ENCODE results near the gene PEMT. TPM values are rescaled to one million over a fixed set of nuclear protein-coding genes. Genes with fewer than 3 reads are reported as not detected.

Gene PEMT
- total and polyA plus RNA-seq, 9 donors: 6.6 to 62.8 (median 32.5) TPM

DNA sequence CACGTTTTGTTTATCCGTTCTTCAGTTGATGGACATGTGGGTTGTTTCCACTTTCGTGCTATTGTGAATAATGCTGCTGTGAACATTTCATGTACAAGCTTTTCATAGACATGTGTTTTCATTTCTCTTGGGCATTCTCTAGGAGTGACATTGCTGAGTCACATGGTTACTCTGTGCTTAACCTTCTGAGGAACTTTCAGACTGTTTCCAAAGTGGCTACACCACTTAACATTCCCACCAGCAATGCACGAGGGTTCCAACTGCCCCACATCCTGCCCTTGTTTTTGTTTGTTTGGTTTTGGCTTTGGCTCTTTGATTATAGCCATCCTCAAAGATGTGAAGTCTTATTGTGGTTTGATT is 14.2 kb upstream of the PEMT start:
- Histone ChIP-seq H3K4me1 (ENCODE audit: insufficient read depth) (no peaks in the 10 kb centered on the region), H3K27me3 (no peaks in the 10 kb centered on the region), H3K4me3 (no peak overlapping the region), H3K27ac (no peak overlapping the region), H3K36me3 (no peaks in the 10 kb centered on the region), H3K9me3 (no peaks in the 10 kb centered on the region)
- intact Hi-C loops (cut with DNase I): no loop called here
- TF ChIP-seq POLR2A (IDR thresholded peaks at IDR 0.05): no peak
- TF ChIP-seq EP300 (IDR thresholded peaks at IDR 0.05): no peak
- no peak for DNase-seq
- WGBS, 3 donors: 63 to 72% (median 71%) methylated on average over 4 of the region's 4 CpGs

DNA sequence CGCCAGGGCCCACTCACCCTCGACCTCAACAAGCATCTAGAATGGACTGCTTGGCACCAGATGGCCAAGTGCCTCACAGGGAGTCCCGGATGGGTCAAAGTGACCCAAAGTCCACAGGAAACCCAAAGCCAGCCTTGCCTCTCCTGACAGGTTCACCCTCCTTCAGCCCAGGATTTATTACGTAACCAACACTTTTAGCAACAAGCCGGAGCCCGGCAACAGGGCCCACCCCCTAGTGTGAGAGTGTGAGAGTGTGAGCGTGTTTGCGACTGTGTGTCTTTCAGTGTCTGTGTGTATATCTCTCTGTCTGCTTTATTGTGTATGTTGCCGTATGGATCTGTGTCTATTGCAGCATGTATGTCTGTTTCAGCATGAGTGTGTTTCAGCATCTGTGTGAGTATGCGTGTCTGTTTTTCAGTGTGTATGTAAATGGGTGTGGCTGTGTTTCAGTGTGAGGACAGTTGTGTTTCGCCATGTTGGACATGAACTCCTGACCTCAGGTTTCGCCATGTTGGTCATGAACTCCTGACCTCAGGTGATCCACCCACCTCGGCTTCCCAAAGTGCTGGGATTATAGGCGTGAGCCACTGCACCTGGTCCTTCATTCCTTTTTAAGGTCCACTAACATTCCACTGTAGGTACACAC is 13.7 kb upstream of the PEMT start:
- H3K27me3 ChIP-seq: no peaks in the 10 kb centered on the region
- WGBS, 3 donors: 82 to 93% (median 86%) methylated on average over 14 of the region's 14 CpGs
- H3K36me3 ChIP-seq: no peaks in the 10 kb centered on the region
- H3K9me3 ChIP-seq: no peaks in the 10 kb centered on the region
- TF ChIP-seq EP300 (IDR thresholded peaks at IDR 0.05) (no peak), POLR2A (IDR thresholded peaks at IDR 0.05) (no peak)
- TF ChIP-seq, protein P1, sequence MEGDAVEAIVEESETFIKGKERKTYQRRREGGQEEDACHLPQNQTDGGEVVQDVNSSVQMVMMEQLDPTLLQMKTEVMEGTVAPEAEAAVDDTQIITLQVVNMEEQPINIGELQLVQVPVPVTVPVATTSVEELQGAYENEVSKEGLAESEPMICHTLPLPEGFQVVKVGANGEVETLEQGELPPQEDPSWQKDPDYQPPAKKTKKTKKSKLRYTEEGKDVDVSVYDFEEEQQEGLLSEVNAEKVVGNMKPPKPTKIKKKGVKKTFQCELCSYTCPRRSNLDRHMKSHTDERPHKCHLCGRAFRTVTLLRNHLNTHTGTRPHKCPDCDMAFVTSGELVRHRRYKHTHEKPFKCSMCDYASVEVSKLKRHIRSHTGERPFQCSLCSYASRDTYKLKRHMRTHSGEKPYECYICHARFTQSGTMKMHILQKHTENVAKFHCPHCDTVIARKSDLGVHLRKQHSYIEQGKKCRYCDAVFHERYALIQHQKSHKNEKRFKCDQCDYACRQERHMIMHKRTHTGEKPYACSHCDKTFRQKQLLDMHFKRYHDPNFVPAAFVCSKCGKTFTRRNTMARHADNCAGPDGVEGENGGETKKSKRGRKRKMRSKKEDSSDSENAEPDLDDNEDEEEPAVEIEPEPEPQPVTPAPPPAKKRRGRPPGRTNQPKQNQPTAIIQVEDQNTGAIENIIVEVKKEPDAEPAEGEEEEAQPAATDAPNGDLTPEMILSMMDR (IDR thresholded peaks at IDR 0.05): no peak
- no peak overlapping the region for H3K4me3 ChIP-seq
- DNase-seq: no peak
- no peak overlapping the region for H3K27ac ChIP-seq
- intact Hi-C loops (cut with DNase I): no loop called here
- H3K4me1 ChIP-seq (ENCODE audit: insufficient read depth): no peaks in the 10 kb centered on the region

DNA sequence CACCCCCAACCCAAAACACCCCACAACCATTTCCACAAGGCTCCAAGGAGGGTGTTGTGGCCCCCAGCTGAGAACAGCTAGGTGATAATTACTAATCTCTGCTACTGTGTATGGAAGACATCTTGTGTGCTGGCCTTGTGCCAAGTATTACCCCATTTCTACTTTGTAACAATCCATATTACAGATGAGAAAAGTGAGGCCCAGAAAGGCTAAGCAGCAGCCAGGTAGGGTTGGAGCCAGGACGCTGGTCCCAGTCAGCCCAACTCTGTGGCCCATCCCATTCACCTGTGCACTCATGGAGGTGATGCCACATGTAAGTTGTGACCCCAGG is 12.4 kb upstream of the PEMT start:
- H3K27ac ChIP-seq: no peak overlapping the region
- no peak for DNase-seq
- TF ChIP-seq, protein P1 (IDR thresholded peaks at IDR 0.05): no peak
- TF ChIP-seq EP300 (IDR thresholded peaks at IDR 0.05) (no peak), POLR2A (IDR thresholded peaks at IDR 0.05) (no peak)
- no peaks in the 10 kb centered on the region for H3K4me1 ChIP-seq (ENCODE audit: insufficient read depth)
- H3K9me3 ChIP-seq: no peaks in the 10 kb centered on the region
- intact Hi-C loops (cut with DNase I): no loop called here
- 78 to 100% (median 89%) methylated on average over 1 of the region's 1 CpG for WGBS, 3 donors
- no peaks in the 10 kb centered on the region for H3K27me3 ChIP-seq
- H3K36me3 ChIP-seq: no peaks in the 10 kb centered on the region
- no peak overlapping the region for H3K4me3 ChIP-seq

DNA sequence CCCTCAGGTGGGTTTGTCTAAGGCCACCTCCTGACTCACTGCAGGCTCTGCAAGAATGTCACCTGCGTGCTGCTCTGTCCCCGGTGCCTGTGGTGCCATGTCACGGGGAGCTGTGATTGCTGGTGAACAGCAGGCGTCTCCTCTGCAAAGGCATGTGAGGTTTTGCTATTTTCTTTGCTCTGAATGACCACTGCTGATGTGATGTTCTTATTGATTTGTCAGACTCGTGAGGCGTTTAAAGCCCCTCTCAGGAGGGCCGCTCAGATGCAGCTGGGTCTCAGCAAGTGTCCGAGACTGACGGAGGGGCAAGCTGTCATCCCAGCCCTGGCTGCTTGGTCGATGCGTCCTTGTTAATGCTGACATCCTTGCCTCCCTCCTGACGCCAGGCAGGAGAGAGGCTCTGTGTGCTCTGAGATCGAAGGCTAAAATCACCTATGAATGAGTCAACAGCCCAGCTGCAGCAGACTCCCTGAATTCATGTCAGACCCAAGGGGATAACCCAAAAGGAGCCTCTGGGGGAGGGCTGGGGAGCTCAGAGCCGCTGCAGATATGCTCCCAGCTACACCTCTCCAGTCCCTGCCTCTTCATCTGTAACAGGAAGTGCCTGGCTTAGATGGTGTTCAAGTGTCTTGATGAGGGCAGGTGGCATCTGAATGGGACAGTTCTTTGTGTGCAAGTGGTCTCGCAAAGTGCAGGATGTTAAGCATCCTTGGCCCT is 11.8 kb upstream of the PEMT start:
- intact Hi-C loops (cut with DNase I): no loop called here
- DNase-seq: no peak
- H3K4me1 ChIP-seq (ENCODE audit: insufficient read depth): no peaks in the 10 kb centered on the region
- H3K9me3 ChIP-seq: no peaks in the 10 kb centered on the region
- WGBS, 3 donors: 82 to 87% (median 84%) methylated on average over 15 of the region's 15 CpGs
- no peak overlapping the region for H3K27ac ChIP-seq
- H3K27me3 ChIP-seq: no peaks in the 10 kb centered on the region
- no peak for TF ChIP-seq EP300 (IDR thresholded peaks at IDR 0.05)
- no peak for TF ChIP-seq POLR2A (IDR thresholded peaks at IDR 0.05)
- no peaks in the 10 kb centered on the region for H3K36me3 ChIP-seq
- no peak overlapping the region for H3K4me3 ChIP-seq

DNA sequence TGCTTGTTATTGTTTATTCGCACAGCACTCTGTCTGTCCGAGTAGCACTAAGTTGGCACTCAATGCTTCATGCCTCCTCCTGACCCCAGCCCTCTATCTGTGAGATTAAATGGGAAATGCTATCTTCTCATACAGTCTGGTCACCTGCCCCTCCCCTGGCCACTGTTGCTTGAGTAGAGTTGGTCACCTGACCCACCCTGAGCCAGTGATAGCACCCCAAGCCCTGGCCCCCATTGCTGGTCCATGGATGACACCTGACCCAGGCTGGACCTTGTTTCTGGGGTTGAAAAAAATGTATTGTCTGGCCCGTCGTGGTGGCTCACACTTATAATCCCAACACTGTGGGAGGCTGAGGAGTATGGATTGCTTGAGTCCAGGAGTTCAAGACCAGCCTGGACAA is 8.5 kb upstream of the PEMT start:
- no peak for DNase-seq
- WGBS, 3 donors: 79 to 91% (median 79%) methylated on average over 4 of the region's 4 CpGs
- H3K4me1 ChIP-seq (ENCODE audit: insufficient read depth): no peaks in the 10 kb centered on the region
- no peaks in the 10 kb centered on the region for H3K9me3 ChIP-seq
- no peaks in the 10 kb centered on the region for H3K36me3 ChIP-seq
- TF ChIP-seq POLR2A (IDR thresholded peaks at IDR 0.05) (no peak), EP300 (IDR thresholded peaks at IDR 0.05) (no peak)
- TF ChIP-seq, protein P1 (IDR thresholded peaks at IDR 0.05): no peak
- intact Hi-C loops (cut with DNase I): loop anchor here in 2 of 4 donors (10.0 kb wide), 1 partner anchor 105 kb away; the partner anchor contains the start of gene RASD1 (in 2 of the 2)
- H3K27me3 ChIP-seq: no peaks in the 10 kb centered on the region
- H3K4me3 ChIP-seq: no peak overlapping the region
- no peak overlapping the region for H3K27ac ChIP-seq
